ENCODE data around the gene GBA3.

The GBA3 gene

GRCh38 chr4:22736912-22737311 is 44.2 kb downstream of the GBA3 start:
- H3K27ac ChIP-seq: no peak overlapping the region
- TF ChIP-seq CTCF (conservative IDR thresholded peaks at IDR 0.05) (no peak), ZFX (IDR thresholded peaks at IDR 0.05) (no peak)

GRCh38 chr4:22739968-22740367 is 47.2 kb downstream of the GBA3 start:
- no peak for TF ChIP-seq ZFX (IDR thresholded peaks at IDR 0.05)
- no peak for TF ChIP-seq CTCF (conservative IDR thresholded peaks at IDR 0.05)
- H3K27ac ChIP-seq: no peak overlapping the region

- TF ChIP-seq ZFX (IDR thresholded peaks at IDR 0.05) (no peak), CTCF (conservative IDR thresholded peaks at IDR 0.05) (no peak)
- no peak overlapping the region for H3K27ac ChIP-seq
Observed at GRCh38 chr4:22741744-22742143, 49.0 kb downstream of the GBA3 start.

- TF ChIP-seq CTCF (conservative IDR thresholded peaks at IDR 0.05): no peak
- no peak for TF ChIP-seq ZFX (IDR thresholded peaks at IDR 0.05)
- H3K27ac ChIP-seq: no peak overlapping the region
Observed at GRCh38 chr4:22743290-22743689, 50.6 kb downstream of the GBA3 start.

GRCh38 chr4:22744478-22745062 is 51.8 kb downstream of the GBA3 start:
- no peak overlapping the region for H3K27ac ChIP-seq
- TF ChIP-seq CTCF (conservative IDR thresholded peaks at IDR 0.05) (no peak), ZFX (IDR thresholded peaks at IDR 0.05) (no peak)

GRCh38 chr4:22745234-22745633 is 52.5 kb downstream of the GBA3 start:
- TF ChIP-seq ZFX (IDR thresholded peaks at IDR 0.05) (no peak), CTCF (conservative IDR thresholded peaks at IDR 0.05) (no peak)
- H3K27ac ChIP-seq: no peak overlapping the region

GRCh38 chr4:22754116-22754515 is 61.4 kb downstream of the GBA3 start:
- TF ChIP-seq CTCF (conservative IDR thresholded peaks at IDR 0.05): no peak
- no peak for TF ChIP-seq ZFX (IDR thresholded peaks at IDR 0.05)
- H3K27ac ChIP-seq: no peak overlapping the region

All from C4-2B (cell line).